BJ (cell line): ENCODE results near the gene TMEM87B. TPM values are rescaled to one million over a fixed set of nuclear protein-coding genes. Genes with fewer than 3 reads are reported as not detected.

Experiments used
- CTCF ChIA-PET: fragments of 350-600 bp; formaldehyde crosslinking; extraction: SDS; loops from one replicate; lab custom pipeline; 2021; ENCODE audit warnings: antibody characterized with exemption, inconsistent platforms; lab: Yijun Ruan, JAX
- POLR2A ChIA-PET: fragments of 300-600 bp; sonication (Branson Sonifier 250); formaldehyde crosslinking; extraction: SDS; loops from one replicate; lab custom pipeline; 2021; ENCODE audit warnings: antibody characterized with exemption; lab: Charles Lee
- DNase-seq: peaks from one replicate; pipeline ENCODE4 v3.0.0-alpha.2; 2011; ENCODE audit warnings: low read depth
- H3K27me3 ChIP-seq: 2 replicates; pipeline ENCODE4 v1.6.0; 2011; ENCODE audit warnings: low read length; ENCODE audit not compliant: control insufficient read depth, insufficient read depth
- H3K36me3 ChIP-seq: 2 replicates; pipeline ENCODE4 v1.5.1; 2011; ENCODE audit warnings: low read length; ENCODE audit not compliant: control insufficient read depth, insufficient read depth
- H3K4me3 ChIP-seq: 2 replicates; pipeline ENCODE4 v1.5.1; 2011; ENCODE audit warnings: low read depth, mild to moderate bottlenecking, control low read depth, low read length
- polyA plus RNA-seq: library from polyadenylated mRNA; depleted of rRNA; stranded (reverse); fragments of >200 nt; gene quantifications from 2 replicates; pipeline ENCODE4 v1.2.3, GENCODE V29; 2011
- TF ChIP-seq, protein P1 (sequence below): IDR thresholded peaks from 2 replicates; pipeline ENCODE4 v1.5.1; 2011; ENCODE audit warnings: low read depth, mild to moderate bottlenecking, control low read depth, inconsistent platforms, low read length, moderate library complexity; ENCODE audit not compliant: insufficient read depth

The TMEM87B gene
- polyA plus RNA-seq, 1 experiment = 11.4 TPM

DNA sequence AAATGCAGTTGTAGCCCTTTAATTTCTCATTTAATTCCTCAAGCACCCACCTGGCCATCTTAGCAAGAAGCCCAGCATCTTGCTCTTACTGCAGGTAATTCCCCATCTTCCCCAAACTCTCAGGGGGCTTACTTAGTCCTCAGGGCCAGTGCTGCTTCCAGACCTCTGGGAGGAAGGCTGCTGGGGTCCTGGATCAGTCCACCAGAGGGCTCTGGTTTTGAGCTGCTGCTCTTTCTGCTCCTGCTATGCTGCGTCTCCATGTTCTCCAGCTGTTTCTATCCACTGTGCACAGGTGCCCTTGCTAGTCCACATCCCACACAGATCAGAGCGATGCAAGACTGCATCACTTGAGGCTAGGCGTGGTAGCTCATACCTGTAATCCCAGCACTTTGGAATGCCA lies 34.5 kb upstream of the TMEM87B start:
- TF ChIP-seq, protein P1, sequence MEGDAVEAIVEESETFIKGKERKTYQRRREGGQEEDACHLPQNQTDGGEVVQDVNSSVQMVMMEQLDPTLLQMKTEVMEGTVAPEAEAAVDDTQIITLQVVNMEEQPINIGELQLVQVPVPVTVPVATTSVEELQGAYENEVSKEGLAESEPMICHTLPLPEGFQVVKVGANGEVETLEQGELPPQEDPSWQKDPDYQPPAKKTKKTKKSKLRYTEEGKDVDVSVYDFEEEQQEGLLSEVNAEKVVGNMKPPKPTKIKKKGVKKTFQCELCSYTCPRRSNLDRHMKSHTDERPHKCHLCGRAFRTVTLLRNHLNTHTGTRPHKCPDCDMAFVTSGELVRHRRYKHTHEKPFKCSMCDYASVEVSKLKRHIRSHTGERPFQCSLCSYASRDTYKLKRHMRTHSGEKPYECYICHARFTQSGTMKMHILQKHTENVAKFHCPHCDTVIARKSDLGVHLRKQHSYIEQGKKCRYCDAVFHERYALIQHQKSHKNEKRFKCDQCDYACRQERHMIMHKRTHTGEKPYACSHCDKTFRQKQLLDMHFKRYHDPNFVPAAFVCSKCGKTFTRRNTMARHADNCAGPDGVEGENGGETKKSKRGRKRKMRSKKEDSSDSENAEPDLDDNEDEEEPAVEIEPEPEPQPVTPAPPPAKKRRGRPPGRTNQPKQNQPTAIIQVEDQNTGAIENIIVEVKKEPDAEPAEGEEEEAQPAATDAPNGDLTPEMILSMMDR = no peak
- CTCF ChIA-PET = interaction anchor here (1.0 kb wide), 1 partner anchor 54 kb away, joined by 4 read pairs; no protein-coding TSS in a partner anchor
- POLR2A ChIA-PET = no interaction called here
- no peaks in the 10 kb centered on the region for H3K36me3 ChIP-seq
- H3K4me3 ChIP-seq = no peak overlapping the region
- H3K27me3 ChIP-seq = peaks cover 6% of the 10 kb centered on the region
- DNase-seq = no peak

DNA sequence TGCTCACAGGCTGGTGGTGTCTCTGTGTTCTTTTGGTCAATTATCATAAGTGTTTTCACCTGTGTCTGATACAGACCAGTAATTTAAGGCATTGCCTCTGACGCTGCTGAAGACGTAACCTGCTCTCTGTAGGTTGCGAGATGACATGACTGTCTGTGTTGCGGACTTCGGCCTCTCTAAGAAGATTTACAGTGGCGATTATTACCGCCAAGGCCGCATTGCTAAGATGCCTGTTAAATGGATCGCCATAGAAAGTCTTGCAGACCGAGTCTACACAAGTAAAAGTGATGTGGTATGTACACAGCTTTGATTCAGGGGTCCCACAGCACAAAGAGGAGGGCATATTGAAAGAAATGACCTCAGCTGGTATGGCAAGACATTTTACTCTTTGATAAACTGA lies 33.8 kb upstream of the TMEM87B start:
- H3K27me3 ChIP-seq = peaks cover 5% of the 10 kb centered on the region
- CTCF ChIA-PET = interaction anchor here (0.5 kb wide), 1 partner anchor 14 kb away, joined by 3 read pairs; no protein-coding TSS in a partner anchor
- no peak for DNase-seq
- POLR2A ChIA-PET = no interaction called here
- TF ChIP-seq, protein P1 = no peak
- no peak overlapping the region for H3K4me3 ChIP-seq
- no peaks in the 10 kb centered on the region for H3K36me3 ChIP-seq

DNA sequence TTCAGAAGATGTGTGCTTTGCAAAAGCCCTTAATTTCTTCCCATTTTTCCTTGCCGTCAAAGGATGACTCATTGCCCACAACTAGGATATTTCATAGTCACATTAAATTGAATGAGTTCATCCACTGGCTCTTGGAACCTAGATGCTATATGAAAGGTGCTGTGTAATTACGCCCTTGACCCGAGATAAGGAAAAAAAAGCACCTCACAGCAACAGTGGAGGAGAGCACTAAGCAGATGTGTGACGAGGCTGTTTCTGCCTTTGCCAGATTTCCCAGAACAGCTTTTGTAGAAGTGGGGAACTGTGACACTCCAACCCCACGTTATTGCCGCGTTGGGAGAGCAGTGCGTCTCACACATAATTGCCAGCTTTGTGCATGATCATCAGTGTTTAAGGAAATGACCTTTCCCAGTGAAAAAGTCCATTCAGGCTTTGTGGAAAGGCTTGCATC lies 33.3 kb upstream of the TMEM87B start:
- Histone ChIP-seq H3K27me3 (peaks cover 4% of the 10 kb centered on the region; the same call in 1 of the 2 replicates), H3K36me3 (no peaks in the 10 kb centered on the region), H3K4me3 (no peak overlapping the region)
- POLR2A ChIA-PET = no interaction called here
- TF ChIP-seq, protein P1 = no peak
- no peak for DNase-seq
- CTCF ChIA-PET = interaction anchor here (0.5 kb wide), 1 partner anchor 15 kb away, joined by 3 read pairs; no protein-coding TSS in a partner anchor

DNA sequence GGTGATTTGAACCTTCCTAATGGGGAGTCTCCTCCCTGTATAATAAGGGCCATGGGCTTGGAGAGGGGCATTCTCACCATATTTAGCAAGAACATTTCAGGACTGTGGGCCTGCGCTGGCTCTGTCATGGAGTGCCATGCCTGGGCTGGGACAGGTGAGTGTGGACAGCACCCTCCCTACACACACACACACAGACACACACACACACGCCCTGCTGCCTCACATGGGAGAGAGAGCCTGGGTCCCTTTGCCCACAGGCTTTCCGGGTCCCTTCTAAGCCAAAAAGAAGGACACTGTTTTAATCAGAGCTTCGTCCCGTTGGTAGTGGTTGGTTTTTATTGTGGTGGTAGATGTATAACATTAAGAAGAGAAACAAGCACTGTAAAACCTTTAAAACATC lies 31.4 kb upstream of the TMEM87B start:
- ChIA-PET CTCF (interaction anchor here (0.6 to 1.3 kb wide), 2 partner anchors 21 to 25 kb away, joined by 3 to 4 read pairs; no protein-coding TSS in a partner anchor), POLR2A (no interaction called here)

DNA sequence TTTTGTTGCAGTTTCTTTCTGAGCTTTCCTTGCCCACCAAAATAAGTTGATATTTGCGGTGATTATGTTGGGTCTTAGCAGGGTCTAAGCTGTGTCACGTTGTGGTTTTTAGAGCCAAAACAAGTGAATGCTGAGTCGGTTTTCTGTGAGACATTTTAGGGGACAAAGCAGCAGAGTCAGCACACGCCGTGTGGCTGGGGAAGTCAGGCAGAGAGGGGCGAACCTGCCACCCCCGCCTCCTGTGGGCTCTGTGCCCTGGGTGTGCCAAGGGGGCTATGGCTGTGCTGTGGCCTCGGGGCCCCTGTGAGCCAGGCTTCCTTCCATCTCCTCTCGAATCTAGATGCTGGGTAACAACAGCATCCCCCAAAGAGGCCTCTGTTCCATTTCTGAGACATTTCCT lies 30.8 kb upstream of the TMEM87B start:
- H3K36me3 ChIP-seq = no peaks in the 10 kb centered on the region
- ChIA-PET CTCF (interaction anchor here (1.3 kb wide), 1 partner anchor 25 kb away, joined by 4 read pairs; no protein-coding TSS in a partner anchor), POLR2A (no interaction called here)
- TF ChIP-seq, protein P1 = no peak
- H3K4me3 ChIP-seq = no peak overlapping the region
- H3K27me3 ChIP-seq = peaks cover 4% of the 10 kb centered on the region; the same call in 1 of the 2 replicates
- DNase-seq = no peak

More for the DNA sequence above, 31.4 kb upstream of the TMEM87B start:
- Histone ChIP-seq H3K36me3 (no peaks in the 10 kb centered on the region), H3K4me3 (no peak overlapping the region), H3K27me3 (peaks cover 4% of the 10 kb centered on the region; the same call in 1 of the 2 replicates)
- no peak for DNase-seq
- TF ChIP-seq, protein P1 = no peak
